ENCODE data around the gene FBF1.
A peak's percentile ranks its signal among the peaks of the same experiment; 100 is the strongest.

FBF1 gene

DNA sequence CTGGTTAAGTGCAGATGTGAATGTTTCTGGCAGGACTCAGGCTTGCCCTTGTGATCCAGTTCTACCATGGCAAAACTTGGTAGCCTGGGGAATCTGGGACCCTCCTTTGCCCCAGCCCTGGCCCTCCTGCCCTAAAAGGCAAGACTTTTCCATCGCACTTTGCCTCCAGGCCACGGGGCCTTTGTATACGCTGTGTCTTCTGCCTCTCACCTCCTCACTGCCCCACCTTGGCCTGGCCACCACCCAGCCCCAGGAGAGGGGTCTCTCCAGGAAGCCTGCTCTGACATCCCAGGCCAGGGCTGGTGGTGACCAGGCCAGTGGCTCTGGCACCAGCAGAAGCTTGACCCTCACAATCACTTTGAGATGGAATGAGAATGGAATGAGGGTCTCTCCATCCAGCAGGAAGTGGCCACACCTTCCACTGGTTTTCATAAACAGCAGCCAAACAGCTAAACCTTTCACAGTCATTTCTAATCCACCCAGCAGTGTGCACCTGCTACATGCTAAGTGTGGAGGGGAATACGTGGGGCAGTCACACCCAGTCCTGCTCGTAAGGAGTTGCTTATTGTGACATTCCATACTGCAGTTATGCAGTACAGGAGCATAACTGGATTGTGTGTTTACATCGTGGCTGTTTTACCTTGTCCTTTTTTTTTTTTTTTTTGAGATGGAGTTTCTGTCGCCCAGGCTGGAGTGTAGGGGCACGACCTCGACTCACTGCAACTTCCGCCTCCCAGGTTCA is 34.5 kb downstream of the FBF1 start:
- H3K4me3 ChIP-seq (ENCODE audit: low read depth, low read length): no peak overlapping the region
- TF ChIP-seq, protein P1, sequence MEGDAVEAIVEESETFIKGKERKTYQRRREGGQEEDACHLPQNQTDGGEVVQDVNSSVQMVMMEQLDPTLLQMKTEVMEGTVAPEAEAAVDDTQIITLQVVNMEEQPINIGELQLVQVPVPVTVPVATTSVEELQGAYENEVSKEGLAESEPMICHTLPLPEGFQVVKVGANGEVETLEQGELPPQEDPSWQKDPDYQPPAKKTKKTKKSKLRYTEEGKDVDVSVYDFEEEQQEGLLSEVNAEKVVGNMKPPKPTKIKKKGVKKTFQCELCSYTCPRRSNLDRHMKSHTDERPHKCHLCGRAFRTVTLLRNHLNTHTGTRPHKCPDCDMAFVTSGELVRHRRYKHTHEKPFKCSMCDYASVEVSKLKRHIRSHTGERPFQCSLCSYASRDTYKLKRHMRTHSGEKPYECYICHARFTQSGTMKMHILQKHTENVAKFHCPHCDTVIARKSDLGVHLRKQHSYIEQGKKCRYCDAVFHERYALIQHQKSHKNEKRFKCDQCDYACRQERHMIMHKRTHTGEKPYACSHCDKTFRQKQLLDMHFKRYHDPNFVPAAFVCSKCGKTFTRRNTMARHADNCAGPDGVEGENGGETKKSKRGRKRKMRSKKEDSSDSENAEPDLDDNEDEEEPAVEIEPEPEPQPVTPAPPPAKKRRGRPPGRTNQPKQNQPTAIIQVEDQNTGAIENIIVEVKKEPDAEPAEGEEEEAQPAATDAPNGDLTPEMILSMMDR (IDR thresholded peaks at IDR 0.05; ENCODE audit: low read depth, low read length): no peak

DNA sequence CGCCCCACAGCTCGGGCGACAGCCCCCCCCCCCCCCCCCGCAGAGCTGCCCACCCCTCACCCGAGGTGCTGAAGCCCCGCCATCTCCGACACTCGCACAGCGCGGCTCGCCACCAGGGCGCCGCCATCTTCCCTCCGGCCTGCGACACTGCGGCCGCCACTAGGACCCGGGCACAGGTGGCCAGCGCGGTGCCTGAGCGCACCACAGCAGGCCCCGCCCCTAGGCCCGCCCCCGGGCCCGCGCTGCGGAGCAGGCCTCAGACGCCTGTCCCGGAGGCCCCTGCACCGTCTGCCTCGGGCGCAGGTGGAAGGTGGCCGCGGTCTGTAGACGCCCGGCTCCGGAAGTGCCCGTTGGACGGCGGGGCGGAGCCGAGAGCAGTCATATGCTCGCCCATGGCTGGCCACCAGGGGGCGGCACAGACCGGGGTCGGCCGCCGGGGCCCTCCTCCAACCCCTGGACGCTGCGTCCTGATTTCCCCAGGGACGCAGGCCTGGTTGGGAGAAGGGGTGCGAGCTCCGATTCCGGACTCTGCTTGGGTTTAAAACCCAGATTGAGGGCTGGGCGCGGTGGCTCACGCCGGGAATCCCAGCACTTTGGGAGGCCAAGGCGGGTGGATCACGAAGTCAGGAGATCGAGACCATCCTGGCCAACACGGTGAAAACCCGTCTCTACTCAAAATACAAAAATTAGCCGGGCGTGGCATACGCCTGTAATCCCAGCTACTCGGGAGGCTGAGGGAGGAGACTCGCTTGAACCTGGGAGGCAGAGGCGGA is 35.9 kb downstream of the FBF1 start, which contains the start of gene MRPL38:
TSS of gene MRPL38 (minus strand) at position 136 of the 773 bp plus-strand sequence. CDS start at position 127, 9 bp downstream.
- H3K4me3 ChIP-seq (ENCODE audit: low read depth, low read length): peak within 1 kb of the TSS; percentile 81
- TF ChIP-seq, protein P1 (IDR thresholded peaks at IDR 0.05; ENCODE audit: low read depth, low read length): peak; percentile 73

DNA sequence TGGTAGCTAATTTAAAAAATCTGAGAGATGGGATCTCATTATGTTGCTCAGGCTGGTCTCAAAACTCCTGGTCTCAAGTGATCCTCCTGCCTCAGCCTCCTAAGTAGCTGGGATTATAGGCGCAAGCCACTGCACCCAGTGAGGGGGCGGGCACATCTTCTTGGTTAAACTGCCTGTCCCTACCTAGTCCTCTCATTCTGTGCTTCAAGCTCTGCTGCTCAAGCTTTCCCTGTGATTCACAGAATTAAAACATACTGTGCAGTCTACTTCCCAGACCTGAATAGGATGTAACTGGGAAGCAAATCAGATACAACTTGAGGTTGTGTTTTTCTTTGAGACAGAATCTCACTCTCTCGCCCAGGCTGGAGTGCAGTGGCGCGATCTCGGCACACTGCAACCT is 38.4 kb downstream of the FBF1 start:
- TF ChIP-seq, protein P1 (IDR thresholded peaks at IDR 0.05; ENCODE audit: low read depth, low read length): no peak
- H3K4me3 ChIP-seq (ENCODE audit: low read depth, low read length): no peak overlapping the region

DNA sequence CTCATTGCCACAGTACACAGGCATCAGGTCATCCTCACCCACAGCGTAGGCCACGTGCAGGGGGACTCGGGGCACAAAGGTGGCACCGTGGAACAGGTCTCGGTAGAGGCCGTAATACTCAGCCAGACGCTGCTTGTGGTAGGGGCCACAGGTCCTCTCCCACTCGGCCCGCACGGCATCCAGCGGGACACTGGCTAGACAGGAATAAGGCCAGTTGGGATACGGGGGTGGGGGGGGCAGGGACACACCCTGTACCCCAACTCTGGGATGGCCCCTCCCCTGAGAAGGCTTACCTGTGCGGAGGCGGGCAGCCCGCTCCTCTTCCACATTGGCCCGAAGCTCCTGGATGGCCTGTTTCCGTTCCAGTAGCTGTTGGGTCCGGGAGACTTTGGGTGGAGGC is 39.1 kb downstream of the FBF1 start:
- TF ChIP-seq, protein P1 (IDR thresholded peaks at IDR 0.05; ENCODE audit: low read depth, low read length): no peak
- no peak overlapping the region for H3K4me3 ChIP-seq (ENCODE audit: low read depth, low read length)

DNA sequence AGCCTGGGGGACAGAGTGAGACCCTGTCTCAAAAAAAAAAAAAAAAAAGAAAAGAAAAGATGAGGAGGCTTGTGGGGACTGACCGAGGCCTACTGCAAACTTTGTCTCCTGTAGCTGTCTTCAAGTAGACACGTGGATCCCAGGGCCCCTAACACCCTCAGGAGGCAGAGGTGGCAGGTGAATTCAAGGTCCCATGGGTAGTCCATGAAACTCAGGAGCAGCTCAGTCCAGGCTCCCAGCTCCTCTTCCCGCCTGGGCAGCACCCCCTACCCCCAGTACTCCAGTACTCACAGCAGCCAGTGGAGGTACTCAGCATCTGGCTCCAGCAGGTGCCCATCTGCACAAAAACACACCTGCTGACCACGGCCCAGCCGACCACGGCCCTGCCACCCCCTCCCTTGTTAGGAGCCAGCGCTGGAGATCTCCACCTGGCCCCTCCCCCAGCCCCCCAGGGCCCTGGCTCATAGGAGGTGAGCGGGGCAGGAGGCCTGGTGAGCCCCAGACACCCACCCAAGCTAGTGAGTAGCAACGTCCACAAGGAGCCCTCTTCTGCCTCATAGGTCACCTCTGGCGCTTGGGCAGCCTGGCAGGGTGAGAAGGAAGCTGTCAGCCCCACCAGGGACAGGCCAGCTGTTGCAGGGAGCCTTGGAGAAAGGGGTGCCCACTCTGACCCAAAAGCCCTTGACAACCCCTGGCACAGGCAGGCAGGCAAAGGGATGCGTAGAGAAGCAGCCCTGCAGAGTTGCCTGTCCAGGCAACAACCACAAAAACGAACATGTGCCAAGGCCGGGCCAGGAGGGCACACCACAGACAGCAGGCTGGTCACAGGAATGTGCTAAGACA is 39.9 kb downstream of the FBF1 start:
- TF ChIP-seq, protein P1 (IDR thresholded peaks at IDR 0.05; ENCODE audit: low read depth, low read length): no peak
- H3K4me3 ChIP-seq (ENCODE audit: low read depth, low read length): no peak overlapping the region

DNA sequence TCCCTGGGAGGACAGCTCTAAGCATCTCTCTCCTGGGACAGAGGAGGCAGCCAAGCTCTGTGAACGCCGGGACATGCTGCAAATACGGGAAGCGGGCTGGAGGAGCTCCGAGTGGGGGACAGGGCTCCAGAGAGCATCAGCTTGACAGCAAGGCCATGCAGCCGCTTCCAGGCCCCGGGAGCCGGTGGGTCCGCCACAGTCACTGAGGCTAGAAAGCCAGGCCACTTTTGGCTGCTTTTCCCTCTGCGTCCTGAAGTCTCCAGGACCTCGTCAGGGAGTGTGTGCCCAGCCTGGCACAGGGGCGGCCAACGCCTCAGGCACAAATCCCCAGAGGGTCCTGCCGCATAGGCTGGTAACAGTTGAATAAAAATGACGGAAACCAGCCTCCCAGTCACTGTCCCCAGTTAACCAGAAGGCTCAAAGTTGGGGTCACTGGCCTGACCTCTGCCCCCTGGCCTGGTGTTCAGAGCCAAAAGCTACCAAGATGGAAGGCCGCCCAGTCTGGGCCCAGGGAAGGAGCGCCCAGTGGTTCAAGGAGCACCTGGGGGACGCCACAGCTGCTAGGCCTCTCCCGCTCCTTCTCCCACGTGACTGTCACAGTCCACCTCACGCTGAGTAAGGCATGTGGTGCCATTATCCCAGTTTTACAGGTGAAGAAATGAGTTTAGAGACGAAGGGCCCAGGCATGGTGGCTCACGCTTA is 40.9 kb downstream of the FBF1 start:
- no peak overlapping the region for H3K4me3 ChIP-seq (ENCODE audit: low read depth, low read length)
- TF ChIP-seq, protein P1 (IDR thresholded peaks at IDR 0.05; ENCODE audit: low read depth, low read length): no peak

Measured in WI38 (cell line).